Fibroblast of skin of left quadriceps (primary cell): Measurements from ENCODE around the gene TMEM69.
"Not testable (repeated sequence)": the region's sequence is repeated elsewhere in the genome, so short reads cannot be mapped to it uniquely, and the experiment has no call there.

ENCODE experiments used
- DNase-seq, 2 experiments: peaks; one replicate each; pipeline ENCODE4 v3.0.0-alpha.2; 2013; ENCODE audit warnings: low read depth in 2 of 2

TMEM69 gene

DNA sequence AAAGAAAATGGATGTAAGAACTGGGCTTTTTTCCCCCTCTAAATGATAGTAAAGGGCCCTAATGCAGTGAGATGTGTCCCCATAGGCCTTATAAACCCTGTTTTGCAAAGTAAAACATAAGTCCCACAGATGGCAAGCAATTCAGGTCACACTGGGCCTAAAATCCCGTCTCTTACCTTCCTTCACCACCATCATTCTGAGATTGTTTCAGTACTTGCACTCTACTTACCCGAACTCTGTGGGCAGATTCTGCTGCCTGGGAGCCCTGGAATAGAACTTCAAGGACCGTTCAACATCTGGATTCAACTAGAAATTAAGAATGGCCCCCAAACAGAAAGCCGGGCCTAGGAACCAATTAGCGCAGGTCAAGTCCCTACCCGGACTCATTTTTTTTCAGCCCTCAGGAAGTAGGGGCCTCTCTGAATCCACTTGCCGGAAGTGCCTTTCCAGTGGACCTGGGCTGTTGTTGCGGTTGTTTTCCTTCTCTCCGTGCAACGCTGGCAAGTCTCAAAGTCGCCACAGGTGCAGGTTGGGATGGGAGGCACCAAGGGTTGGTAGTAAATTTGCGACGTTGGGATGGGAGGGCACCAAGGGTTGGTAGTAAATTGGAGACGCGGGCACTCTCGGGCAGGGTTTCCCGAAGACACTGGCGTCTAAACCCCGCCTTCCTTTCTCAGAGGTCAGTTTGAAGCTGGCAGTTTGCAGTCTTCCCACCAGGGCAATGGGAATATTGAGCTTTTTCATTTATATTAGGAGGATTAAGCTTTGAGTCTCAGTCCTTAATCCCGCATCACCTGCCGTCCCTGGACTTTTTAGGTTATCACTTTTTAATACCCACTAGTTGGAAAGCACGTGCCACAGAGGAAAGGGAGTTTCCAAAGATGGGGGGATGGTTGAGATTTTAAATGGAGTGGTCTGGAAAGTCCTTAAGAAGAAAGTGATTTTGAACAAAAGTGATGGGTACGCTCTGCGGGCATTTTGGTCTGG, at the start of gene TMEM69:
Gene TMEM69, plus strand, starts transcription at position 428 of the 987 bp plus-strand sequence. CDS start 2,888 bp downstream, outside the sequence.
- DNase-seq: peak; percentile 85 to 86

DNA sequence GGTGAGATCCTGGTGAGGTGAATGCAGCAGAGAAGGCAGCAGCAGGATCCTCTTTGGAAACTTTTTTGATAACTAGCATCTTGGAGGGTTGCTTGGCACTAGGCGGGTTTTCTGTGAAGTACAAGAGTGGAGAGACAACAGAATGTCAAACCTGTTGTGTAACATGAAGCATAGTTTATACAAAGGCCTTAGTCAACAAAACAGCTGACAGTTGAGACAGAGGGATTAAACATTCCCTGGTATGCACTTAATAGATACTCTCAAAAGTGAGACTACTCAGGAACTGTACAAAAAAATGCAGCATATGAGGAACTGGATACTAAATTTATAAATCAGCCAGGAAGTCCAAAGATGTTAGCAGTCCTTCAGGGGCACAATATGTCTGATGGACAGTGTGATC, 47.7 kb upstream of the TMEM69 start:
- no peak for DNase-seq

DNA sequence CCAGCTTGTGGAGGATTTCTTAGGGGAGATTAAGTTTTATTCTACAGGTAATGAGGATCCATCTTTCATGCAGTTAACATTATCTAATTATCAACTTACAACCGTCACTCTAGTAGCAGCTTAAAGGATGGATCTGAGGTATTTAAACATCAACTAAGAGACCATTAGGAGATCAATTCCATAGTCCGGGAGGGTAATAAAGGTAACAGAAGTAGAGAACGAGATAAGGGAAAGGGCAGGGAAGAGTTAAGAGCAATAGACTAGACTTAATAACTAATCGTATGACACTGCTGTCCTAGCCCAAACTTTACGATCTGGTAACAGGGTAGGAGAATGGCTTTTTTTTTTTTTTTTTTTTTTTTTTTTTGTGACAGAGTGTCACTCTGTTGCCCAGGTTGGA, 44.7 kb upstream of the TMEM69 start:
- no peak for DNase-seq

DNA sequence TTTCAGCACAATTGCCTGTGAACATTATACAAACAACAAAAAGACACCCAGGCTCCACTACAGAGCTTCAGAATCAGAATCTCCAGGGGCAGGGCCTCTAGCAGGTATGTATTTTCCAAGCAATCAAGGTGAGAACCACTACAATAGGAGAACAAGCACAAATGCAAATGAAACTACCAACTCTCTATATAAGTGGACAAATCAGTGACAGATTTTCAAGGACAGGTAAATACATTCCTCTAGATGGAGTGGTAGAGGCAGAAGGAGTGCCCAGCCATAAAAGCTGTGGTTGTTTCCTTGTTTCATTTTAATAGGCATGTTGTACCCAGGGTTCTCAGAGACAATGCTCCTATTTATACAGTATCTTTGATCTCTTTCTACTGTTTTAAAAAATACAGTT, 44.0 kb upstream of the TMEM69 start:
- no peak for DNase-seq

DNA sequence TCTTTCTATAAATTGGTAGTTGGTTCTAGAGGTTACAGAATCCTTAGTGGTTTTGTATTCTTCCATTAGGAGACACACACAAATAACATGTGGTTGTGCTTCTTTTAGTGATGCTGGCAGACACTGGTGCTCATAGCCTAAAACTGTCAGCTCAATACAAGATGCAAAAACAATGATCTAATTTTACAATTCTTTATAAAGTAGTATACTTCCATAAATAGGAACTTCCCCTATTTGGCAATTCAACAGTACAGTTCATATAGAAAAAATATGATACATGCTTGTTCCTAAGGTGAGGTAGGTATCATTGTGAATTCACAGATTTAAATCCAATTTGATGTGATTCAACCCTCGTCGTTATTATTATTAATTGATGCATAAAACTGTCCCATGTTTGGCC, 43.3 kb upstream of the TMEM69 start:
- no peak for DNase-seq

- DNase-seq: no peak
Observed at GRCh38 chr1:45647248-45648021, 40.5 kb upstream of the TMEM69 start.

- peak; percentile 7 to 8 for DNase-seq
Observed at GRCh38 chr1:45654540-45655280, 33.3 kb upstream of the TMEM69 start.

DNA sequence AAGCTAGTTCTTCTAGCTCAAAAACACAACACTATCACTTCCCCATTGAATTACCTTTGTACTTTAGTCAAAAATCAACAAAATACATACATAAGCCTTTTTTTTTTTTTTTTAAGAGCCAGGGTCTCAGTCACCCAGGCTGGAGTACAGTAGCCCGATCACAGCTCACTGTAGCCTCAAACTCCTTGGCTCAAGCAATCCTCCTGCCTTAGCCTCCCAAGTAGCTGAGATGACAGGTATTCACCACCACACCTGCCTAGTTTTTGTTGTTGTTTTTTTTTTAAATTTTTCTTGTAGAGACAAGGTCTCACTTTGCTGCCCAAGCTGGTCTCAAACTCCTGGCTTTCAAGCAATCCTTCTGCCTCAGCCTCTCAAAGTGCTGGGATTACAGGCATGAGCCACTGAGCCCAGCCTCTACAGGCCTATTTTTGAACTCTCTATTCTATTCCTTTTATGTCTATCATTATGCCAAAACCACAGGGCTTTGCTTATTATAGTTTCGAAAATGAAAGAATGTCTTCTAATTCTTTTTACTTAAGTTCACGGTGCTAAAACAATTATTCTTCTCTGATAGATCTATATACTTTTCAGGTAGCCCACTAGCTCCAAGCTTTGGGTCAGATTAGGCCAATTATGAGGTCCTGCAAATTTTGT, 31.3 kb upstream of the TMEM69 start:
- DNase-seq: no peak

DNA sequence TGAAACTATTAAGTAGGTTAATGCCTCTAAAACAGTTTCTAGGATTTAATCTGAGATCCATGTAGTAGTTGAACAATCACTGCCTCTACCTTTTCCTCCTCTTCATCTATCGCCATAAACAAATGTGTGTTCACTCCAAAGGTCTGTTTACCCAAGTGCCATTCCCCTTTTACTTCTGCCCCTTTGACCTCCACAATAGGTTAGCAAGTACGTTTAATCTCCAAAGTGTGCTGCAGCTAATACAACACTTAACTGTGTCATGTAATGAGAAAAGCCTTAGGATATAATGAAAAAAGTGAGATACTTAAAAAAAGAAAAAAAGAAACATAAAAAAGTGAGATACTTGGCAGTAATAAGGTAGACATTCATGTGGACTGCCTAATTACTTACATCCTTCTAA, 29.8 kb upstream of the TMEM69 start:
- no peak for DNase-seq

- no peak for DNase-seq
Observed at GRCh38 chr1:45659222-45659621, 28.8 kb upstream of the TMEM69 start.

GRCh38 chr1:45660336-45660735, 27.6 kb upstream of the TMEM69 start:
- DNase-seq: no peak

DNA sequence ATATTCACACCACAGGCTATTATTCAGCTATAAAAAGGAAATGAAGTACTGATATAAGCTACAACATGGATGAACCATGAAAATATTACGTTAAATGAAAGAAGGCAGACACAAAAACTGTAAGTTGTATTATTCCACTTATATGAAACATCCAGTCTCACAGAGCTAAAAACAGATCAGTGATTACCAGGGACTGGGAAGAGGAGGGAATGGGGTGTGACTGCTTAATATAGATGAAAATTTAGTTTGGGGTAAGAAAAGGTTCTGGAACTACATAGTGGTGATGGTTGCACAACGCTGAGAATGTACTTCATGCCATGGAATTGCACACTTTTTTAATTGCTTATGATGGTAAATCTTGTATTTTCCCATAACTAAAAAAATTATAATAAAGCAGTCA, 21.1 kb upstream of the TMEM69 start:
- DNase-seq: no peak

DNA sequence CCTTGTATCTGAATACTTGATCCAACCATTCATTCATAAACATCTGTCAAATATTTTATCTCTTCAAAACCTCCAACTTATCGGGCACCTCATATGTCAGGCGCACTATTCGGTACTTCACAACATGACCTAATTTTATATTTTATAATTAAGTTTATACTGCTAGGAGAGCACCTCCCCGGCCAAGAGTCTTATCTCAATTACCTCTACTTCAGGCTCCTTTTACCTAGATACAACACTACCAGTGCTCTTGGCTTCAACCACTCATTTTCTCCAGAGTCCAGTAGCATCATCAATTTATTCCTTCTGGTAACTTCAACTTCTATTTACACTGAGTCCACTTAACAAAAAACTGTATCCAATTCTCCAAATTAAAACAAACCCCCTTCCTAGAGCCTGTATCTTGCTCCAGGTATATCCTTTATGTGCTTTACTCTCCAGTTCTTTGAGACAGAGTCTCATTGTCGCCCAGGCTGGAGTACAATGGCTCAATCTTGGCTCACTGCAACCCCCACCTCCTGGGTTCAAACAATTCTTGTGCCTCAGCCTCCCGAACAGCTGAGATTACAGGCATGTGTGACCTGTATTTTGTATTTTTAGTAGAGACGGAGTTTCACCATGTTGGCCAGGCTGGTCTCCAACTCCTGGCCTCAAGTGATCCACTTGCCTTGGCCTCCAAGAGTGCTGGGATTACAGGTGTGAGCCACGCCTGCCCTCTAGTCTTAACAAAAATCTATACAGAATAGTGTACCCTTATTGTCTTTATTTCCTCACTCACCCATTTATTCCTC, 20.5 kb upstream of the TMEM69 start:
- DNase-seq: no peak

- DNase-seq: no peak
Observed at GRCh38 chr1:45668526-45668925, 19.5 kb upstream of the TMEM69 start.

- no peak for DNase-seq
Observed at GRCh38 chr1:45669379-45669778, 18.6 kb upstream of the TMEM69 start.

DNA sequence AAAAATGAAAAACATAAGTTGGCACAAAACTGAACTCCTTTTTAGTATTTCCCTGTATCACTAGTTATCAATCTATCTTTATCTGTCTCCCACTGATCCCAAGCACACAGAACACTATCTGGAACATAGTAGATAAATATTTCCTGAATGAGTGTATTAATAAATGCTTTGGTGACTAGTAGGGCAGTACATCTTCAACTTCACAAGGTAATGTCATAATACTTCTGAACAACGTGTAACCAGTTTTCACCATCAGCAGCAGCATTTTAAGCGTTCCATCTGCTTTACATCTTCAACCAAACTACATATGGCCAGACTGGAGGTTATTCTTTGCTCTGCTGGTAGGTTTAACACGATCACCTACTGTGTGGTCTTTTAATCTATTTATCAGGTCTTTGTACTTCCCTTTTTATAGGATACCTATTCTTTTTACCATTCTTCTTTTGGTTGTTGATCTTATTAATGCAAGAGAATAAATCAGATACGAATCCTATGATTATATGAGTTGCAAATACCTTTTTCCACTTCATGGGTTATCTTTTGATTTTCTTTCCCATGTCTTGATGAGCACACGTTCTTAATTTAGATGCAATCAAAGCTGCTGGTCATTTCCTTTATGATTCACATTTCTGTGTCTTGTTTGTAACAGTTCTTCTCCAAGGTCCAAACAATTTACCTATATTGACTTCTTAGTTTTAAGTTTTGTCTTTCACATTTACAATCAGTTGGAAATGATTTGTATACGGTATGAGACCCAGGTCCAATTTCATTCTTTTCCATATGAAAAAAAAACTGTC, 17.9 kb upstream of the TMEM69 start:
- peak in 1 of 2 experiments; percentile 18 for DNase-seq

DNA sequence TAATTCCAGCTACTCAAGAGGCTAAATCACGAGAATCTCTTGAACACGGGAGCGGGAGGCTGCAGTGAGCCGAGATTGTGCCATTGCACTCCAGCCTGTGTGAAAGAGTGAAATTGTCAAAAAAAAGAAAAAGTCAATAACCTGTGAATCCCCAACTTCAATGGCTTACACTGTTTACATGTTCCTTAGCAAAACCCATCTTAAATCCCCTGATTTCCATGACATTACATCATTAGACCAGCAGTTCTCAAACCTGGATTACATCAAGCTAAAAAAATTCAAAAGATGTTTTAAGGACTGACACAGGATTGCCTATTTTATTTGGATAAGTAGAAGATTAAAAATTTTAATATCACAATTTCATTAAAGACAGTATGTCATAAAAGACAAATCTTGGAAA, 14.0 kb upstream of the TMEM69 start:
- no peak for DNase-seq

GRCh38 chr1:45674478-45674877, 13.5 kb upstream of the TMEM69 start:
- DNase-seq: no peak

DNA sequence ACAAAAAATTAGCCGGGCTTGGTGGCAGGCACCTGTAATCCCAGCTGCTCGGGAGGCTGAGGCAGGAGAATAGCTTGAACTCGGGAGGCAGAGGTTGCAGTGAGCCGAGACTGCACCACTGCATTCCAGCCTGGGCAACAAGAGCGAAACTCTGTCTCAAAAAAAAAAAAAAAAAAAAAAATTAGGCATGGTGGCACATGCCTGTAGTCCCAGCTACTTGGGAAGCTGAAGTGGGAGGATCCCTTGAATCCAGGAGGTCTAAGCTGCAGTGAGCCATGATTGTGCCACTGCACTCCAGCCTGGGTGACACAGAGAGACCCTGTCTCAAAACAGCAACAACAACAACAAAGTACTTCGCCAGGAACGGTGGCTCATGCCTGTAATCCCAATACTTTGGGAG, 11.4 kb upstream of the TMEM69 start:
- DNase-seq: not testable (repeated sequence)

- no peak for DNase-seq
Observed at GRCh38 chr1:45677751-45678245, 10.2 kb upstream of the TMEM69 start.
